HG02759 (cell line): ENCODE data around the gene MEG3.

ENCODE experiments used
- ATAC-seq: cut with Tn5 transposase; IDR thresholded peaks from one replicate; pipeline ENCODE4 v1.9.1; 2021; ENCODE audit warnings: mild to moderate bottlenecking, moderate library complexity; ENCODE audit not compliant: unreplicated experiment

Gene MEG3

DNA sequence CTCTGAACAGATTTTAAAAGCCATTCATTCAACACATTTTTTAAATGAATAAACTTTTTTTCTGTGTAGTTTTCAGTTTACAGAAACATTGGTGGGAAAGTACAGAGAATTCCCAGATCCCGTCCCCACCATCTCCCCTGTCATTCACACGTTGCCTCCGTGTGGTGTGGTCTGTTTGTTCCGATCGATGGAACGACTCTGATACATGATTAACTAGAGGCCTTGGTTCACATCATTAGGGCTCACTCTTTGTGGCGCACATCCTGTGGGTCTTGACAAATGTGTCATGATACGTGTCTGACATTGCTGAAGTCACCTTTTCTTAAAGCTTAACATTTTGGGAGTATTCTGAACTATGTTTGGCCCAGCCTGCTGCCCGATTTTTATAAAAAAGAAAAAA, 18.5 kb downstream of the MEG3 start:
- no peak for ATAC-seq

DNA sequence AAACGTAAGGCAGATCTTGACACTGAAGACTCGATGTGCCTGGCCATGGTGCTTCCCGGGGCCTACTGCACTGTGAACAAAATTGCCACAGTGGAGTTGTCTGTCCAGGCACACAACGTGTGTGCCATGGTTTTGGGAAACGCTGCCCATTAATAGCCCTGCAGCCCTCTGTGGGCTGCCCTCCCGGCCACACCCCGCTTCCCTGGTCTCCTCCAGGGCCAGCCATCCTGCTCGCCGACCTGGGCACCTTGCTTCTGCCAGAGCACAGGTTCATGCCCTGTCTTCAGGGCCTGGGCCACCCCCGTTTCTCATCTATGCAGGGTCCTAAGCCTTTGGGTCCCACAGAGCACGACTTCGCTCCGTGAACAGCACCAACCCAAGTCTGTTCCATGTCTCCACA, 18.9 kb downstream of the MEG3 start:
- ATAC-seq = no peak

DNA sequence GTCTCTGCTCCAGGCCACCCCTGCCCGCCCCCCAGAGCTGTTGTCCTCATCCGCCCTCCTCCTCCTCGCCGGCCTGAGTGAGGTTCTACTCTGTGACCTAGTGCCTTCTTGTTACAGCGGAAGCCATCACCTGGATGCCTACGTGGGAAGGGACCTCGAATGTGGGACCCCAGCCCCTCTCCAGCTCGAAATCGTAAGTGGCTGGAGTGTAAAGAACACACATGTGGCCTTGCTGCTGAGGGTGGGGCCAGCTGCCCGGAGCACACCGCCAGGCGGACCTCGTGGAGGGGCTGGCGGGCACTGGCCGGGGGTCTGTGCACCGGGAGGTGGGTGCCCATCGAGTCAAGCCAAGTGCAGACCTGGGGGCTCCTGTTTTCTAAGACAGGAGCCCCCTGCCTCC, 19.4 kb downstream of the MEG3 start:
- ATAC-seq = no peak

DNA sequence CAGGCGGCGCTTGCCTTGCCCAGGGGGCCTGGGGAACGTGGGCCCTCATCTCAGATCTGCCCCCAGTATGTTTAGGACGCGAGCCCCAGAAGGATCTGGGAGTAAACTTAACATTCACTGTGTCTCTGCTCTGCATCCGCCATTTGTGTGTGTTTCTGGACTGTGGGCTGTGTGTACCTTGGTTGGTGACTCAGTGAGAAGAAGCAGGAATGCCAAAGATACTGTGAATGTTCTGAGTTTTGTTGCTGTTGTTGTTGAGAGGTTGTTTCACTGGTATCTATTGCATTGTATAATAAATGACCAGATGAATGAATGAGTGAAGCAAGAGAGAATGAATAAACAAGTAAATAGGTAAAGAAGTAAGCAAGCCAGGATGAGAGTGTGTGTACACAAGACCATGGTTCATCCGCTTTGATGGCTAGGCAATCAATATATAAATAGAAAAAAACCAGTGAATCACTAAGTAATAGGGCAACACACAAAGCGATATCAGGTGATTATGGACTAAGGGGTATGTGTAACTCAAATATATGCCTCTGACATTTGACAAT, 20.5 kb downstream of the MEG3 start:
- no peak for ATAC-seq

DNA sequence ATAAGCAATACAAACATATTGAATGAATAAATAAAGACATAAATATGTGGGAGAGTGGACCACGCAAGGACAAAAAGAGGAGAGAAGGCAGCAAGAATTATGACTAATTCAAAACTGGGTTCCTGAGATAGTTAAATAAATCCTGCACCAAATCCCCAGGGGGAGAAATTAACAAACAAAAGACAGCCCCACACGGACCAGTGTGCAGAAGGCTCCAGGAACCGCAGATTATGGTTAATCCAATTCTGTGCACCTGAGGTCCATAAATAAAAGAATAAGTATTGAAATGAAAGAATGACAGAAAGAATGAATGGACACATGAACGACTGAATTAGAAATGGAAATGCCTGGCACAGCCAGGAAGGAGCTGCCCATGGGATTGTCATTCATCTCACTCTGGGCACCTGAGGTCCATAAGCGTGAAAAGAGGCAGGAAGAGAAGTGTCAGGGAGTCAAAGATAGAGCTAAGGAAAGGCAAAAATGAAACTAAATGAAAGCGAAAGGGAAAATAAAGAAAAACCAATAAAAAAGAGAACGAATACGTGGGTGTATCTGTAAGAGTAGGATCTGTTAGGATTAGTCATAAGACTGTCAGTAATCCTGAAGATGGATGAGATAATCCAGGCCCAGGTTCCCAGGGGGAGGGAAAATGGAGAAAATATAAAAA, 23.3 kb downstream of the MEG3 start:
- no peak for ATAC-seq

DNA sequence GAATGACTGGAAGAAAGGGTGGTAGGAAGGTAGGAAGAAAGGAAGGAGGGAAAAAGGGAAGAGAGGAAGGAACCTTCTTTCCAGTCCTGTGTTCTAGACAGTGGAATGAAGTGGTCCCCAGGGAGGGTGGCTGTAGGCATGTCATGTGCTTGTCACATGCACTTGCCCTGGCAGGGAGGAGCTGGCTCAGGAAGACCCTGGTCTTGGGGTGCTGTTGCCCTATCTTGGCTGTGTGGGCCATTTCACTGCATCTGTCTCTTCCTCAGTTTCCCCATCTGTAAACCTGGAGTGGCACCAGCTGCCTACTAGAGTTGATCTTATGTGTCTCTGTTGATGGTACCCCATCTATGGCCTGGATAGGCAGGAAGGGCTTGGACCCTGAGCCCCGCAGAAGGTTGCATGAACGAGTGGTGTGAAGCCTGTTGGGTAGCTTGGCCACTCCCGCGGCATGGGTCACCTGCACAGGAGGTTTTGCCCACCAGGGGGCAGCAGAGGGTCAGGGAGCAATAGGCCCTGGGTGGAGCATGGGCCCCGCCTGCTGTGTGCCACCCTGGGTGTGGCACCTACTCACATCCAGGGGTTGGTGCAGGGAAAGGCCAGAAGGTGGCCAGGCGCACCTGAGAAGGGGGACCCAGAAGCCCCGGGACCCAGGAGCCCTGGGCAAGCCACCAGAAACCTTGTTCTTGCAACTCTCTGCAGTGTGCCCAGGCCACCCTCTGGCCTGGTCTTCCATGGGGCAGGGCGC, 25.1 kb downstream of the MEG3 start:
- peak; percentile 86 for ATAC-seq

DNA sequence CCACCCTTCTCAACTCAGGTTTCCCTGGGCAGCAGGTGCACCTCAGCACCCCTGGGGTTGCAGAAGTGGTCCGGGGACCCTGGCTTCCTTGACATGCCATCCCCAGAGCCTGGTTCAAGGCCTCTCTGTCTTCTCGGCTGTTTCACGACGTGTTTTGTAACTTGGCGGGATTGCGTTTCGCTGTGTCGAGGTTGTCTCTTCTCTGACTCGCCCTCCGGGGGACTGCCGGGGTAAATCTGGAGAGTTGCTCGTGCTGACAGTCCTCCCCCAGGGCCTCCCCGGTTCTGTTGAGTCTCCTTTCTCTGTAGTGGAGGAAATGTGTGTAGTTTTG, 25.6 kb downstream of the MEG3 start:
- ATAC-seq = no peak

DNA sequence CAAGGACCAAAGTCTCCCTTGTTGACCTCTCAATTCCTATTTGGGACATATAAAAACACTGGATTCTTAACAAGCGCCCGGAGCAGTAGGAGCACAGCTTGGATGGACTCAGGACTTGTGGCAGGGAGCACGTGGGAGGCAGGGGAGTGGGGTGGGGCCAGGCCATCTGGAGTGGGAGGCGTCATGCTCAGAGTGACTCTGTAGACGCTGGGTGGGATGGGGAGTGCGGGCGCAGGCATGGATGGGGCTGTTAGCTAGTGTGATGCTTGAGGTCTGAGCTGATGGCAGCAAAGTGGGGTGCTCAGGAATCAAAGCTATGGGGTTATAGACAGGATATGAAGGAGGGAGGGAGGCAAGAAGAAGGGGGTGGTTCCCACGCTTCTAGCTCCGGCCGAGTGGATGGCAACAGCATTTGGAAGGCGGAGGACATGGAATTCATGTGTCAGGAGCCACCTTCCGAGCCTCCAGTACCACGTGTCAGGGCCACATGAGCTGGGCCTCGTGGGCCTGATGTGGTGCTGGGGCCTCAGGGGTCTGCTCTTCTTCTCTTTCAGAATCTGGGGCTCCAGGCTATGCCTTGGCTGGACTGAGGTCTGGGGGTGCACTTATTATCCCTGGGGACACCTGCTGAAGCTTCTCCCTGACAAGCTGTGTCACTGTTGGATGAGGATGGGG, 26.2 kb downstream of the MEG3 start:
- no peak for ATAC-seq

DNA sequence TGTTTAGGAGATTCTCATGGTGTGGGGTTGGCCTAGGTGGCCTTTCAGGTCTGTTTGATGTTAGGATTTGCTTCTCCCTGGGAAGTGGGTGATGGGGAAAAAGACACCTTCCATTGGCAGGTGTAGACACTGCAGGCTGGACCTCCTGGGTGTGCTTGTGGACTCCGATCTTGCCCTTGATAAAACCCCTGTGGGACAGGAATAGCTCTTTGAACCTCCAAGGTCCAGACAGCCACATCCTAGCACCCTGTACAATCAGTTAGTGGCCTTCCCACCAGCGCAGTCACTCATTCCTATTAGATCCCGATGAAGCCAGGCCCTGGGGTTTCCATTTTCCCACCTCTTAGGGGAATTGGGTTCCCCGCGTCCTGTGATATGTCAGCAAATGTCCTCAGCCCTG, 28.5 kb downstream of the MEG3 start:
- no peak for ATAC-seq

DNA sequence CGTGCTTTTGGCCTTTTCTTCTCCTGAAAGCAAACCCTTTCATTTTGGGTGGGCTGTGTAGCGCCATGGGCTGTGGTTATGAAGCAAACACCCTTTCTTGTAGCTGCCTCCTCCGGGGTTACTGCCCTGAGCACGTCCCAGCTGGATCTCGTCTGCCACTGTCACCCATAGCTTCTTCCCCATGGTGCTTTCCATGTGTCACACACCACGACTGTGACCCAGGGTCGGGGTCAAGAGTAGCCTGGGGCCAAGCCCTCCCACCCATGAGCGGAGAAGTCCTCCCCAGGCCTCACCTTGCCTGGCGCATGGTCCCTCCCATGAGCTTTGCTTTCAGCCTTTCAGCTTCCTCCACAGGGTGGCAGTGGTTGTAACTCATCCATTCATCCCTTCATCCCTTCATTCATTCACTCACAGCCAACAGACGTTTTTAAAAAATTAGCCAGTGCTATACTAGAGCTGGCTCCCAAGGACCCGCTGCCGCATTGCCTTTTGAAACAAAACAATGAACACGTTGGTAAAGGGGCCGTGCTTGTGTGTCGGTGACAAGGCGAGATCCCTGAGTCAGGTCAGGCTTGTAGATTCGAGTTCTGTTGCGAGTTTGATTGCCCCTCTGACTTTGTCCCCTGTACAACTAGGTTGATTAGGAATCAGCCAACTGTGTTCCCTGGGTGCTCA, 29.5 kb downstream of the MEG3 start:
- no peak for ATAC-seq

DNA sequence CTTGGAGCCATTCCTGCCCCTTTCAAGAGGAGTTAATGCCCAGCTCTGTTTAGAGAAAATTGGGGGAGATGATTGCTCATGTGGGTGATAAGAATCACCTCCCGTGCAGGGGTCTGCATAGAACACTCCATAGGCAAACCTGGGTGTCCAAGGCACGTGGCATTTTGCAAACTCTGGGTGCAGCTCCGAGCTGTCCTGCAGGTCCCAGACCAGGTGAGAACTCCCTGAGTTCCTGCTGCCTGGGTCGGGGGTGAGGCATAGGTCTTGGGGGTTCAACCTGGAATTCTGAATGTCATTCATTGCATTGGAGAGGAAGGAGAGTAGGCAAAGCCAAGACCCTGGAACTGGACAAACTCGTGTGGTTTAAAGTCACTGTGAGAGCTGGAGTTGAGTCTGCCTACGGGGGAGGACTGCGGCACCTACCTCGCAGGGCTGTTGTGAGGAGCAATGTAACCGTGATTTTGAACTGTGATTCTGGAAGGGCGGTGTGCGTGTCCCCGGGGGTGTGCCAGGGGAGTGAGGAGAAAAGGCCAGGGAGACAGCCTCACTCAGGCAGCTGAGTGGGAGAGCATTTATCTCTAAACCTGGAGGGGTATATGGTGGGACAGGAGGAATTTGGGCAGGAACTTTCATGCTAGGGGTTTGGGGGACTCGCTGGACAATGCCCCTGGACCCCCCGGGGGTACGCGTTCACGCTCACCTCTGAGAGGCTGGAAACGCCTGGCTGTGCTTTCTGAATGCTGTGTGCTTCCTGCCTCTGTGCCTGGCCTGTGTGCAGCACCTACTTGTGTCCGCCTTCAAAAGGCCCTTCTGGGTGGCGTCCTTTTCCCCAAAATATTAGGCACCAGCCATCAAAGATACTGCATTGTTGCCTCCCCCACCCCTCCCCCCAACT, 30.4 kb downstream of the MEG3 start:
- no peak for ATAC-seq

DNA sequence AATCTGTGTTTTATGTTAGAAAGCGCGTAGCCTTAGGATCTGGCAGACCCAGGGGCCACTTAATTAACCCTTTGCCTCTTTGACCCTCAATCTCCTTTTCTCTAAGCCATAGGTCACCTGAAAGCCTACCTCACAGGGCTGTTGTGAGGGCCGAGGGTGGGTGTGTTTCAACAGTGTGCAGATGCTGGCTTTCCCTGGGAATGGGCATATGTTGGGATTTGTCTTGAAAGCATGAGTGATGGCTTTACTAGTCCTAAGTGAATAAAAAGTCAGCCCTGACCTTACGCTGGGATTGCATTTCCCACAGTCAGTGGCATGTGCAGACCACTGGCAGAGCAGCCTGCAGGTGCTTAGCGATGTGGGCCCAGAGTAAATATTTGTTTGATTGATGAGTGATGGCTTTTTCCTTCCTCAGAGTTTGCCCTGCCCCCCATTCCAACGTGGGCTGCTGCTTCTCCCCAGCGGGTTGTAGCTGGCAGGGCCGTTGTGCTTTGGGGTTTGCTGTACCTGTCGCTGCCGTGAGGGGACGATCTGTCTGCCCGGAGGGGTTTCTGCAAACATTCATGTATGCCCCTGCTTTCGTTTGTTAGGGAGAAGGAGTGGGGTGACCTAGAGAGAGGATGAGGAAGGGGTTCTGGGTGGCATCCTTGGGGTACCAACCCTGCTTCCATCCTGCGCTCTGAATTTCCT, 31.5 kb downstream of the MEG3 start:
- ATAC-seq = no peak

DNA sequence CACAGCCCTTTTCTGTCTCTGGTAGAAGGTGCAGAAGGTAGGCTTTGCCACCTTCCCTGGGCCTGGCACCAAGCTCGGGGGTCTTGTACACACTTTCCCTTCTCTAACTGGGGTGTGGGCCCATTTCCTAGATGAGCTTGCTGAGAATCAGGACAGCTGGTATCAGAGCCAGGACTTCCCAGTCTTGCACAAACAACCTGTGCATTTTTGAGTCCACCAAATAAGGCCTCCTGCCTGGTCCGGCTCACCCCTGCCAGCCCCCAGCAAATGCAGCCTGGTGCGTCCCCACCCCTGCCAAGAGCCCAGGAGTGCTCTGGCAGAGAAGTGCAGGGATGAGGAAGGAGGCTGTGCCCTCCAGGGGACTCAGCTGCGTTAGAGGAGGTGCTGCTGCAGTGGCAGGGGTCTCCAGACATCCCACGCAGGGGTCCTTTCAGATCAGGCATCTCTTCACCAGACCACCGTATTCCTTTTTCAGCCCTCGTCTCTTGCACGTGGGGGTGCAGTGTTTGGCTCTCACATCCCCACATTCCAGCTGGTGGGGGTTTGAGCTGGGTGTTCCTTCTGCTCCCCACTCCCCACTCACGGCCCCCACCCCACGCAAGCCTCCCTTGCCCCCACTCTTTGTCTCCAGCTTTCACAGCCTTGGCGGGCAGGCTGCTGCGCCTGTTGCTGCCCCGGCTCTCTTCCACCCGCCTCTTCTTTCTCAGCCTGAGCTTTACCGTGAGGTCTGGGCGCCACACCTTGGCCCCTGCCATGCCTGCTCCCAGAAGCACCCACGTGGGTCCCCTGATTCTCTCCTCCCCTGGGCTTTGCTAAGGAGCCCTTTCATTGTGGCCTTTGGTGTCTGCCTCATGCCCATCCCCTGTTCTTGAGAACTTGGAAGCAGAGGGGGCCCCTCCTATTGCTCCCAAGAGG, 32.3 kb downstream of the MEG3 start:
- no peak for ATAC-seq

DNA sequence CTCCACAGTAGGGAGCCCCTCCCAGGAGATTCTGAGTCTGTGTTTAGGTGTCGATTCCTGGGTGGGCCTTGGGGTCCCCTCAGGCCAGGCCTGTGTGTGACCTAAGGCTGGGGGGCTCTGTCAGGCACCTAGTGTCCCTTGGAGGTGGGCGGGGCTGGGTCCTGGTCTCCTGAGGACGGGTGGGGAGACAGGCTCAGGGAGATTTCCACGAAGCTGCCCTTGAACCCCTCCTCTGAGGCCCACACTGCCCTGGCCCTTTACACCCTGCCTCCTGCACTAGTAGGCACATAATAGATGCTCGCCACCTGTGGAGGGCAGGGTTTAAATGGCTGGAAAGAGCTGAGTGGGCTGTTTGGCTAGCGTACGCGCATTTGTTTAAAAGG, 32.9 kb downstream of the MEG3 start:
- no peak for ATAC-seq

DNA sequence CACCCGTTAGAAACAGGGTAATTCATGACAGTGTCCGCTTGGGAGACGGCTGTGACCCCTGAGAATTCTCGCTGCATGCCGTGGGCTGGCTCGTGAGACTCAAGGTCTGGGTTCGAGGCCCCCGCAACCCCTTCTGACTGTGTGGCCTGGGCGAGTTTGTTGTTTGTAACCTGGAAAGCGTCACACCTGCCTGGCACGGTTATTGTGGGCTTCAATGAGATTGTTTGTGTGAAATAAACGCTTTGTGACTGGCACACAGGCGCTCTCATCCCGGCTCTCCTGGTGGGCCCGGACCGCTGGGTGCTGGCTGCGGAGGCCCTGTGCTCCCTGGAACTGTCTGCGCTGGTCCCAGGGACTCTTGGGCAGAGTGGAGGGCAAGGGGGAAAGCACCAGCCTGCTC, 33.9 kb downstream of the MEG3 start:
- ATAC-seq = no peak

DNA sequence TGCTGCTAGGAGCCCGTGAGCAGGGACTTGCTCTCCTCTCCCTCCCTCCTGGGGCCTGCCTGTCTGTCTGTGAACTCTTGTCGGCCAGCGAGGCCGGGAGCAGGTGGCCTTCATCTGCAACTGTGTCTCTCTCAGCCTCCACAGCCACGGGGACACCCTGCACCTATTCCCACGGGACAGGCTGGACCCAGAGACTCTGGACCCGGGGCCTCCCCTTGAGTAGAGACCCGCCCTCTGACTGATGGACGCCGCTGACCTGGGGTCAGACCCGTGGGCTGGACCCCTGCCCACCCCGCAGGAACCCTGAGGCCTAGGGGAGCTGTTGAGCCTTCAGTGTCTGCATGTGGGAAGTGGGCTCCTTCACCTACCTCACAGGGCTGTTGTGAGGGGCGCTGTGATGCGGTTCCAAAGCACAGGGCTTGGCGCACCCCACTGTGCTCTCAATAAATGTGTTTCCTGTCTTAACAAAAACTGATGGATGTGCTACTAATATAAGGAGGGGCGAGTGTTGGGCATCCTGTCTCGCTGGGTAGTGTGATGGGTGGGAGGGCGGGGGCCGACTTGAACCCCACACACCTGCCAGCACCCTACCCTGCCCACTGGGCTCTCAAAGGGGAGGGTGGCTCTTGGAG, 34.8 kb downstream of the MEG3 start:
- no peak for ATAC-seq

DNA sequence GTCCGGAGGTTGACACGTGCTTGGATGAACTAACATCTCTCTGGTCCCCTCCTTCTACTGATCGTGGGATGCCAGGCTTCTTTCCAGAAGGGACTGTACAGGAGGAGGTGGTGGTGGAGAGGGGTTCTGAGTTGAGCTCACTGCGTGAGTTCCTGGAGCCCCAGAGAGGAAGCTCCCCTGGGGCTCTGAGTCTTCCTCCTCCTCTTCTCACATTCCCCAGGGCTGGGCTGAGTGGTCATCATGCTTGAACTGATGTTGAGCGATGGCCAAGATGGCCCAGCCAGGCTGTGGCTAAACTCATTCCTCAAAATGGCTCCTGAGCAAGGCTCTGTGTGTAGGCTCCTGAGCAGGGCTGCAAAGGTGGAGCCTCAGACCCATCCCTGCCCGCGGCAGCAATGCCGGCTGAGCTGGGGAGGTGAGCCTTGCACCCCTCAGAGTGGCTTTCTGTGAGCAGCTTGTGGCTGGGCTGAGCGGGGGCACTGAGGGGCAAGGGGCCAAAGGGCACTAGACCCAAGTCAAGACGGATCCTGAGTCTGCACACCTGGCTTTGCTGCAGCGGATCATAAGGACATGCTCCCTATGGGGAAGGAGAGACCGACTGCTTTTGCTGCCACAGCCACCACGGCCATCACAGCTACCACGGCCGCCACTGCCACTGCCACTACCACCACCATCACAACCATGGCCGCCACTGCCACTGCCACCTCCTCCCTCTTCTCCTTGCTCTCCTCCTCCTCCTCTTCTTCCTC, 35.4 kb downstream of the MEG3 start:
- ATAC-seq = no peak

DNA sequence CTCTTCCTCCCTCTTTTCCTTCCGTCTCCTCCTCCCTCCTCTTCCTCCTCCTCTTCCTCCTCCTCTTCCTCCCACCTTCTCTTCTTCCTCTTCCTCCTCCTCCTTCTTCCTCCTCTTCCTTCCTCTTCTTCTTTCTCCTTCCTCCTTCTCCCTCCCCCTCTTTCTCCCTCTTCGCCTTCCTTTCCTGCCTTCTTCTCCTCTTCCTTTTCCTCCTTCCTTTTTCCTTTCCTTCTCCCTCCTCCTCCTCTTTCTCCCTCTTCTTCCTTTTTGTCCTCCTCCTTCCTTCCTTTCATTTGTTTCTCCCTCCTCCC, 36.0 kb downstream of the MEG3 start:
- ATAC-seq = no peak
